HepG2 (cell line): ENCODE data around the gene NSMCE1. TPM values are rescaled to one million over a fixed set of nuclear protein-coding genes. Genes with fewer than 3 reads are reported as not detected.

Source experiments
- ARID5B ChIP-seq: IDR thresholded peaks from 2 replicates; pipeline ENCODE4 v1.4.0; 2020; ENCODE audit warnings: mild to moderate bottlenecking, missing genetic modification reagents
- BCLAF1 ChIP-seq: fragments of 450-650 bp; IDR thresholded peaks from 2 replicates; pipeline ENCODE4 v1.6.1; 2017; ENCODE audit warnings: mild to moderate bottlenecking
- CENPT ChIP-seq: sonication (generic); formaldehyde crosslinking; IDR thresholded peaks from 2 replicates; pipeline ENCODE4 v1.8.0; 2022; ENCODE audit warnings: low read depth, mild to moderate bottlenecking, moderate library complexity, missing genetic modification reagents
- DZIP1 ChIP-seq: sonication (generic); formaldehyde crosslinking; IDR thresholded peaks from 2 replicates; pipeline ENCODE4 v1.5.0; 2020; ENCODE audit warnings: mild to moderate bottlenecking, missing genetic modification reagents
- FOXK1 ChIP-seq: sonication (generic); formaldehyde crosslinking; IDR thresholded peaks from 2 replicates; pipeline ENCODE4 v1.4.0; 2020; ENCODE audit warnings: low read depth, missing genetic modification reagents, borderline replicate concordance
- FOXO1 ChIP-seq: sonication (generic); formaldehyde crosslinking; IDR thresholded peaks from 2 replicates; pipeline ENCODE4 v1.4.0; 2020; ENCODE audit warnings: missing genetic modification reagents
- FOXP1 ChIP-seq, 2 experiments: fragments of 450-650 bp in 1 of 2; IDR thresholded peaks; 2 replicates each; pipeline ENCODE4 v1.6.1; 2017 to 2018; ENCODE audit warnings: antibody characterized with exemption in 1 of 2
- THAP11 ChIP-seq: IDR thresholded peaks from 2 replicates; pipeline ENCODE4 v1.6.1; 2016; ENCODE audit warnings: missing biosample characterization, missing genetic modification reagents
- WIZ ChIP-seq: sonication (generic); formaldehyde crosslinking; IDR thresholded peaks from 2 replicates; pipeline ENCODE4 v1.5.1; 2020; ENCODE audit warnings: mild to moderate bottlenecking, missing genetic modification reagents
- ZC3H4 ChIP-seq: sonication (generic); formaldehyde crosslinking; IDR thresholded peaks from 2 replicates; pipeline ENCODE4 v1.4.0; 2020; ENCODE audit warnings: missing genetic modification reagents, borderline replicate concordance
- ZNF781 ChIP-seq: sonication (generic); formaldehyde crosslinking; IDR thresholded peaks from 2 replicates; pipeline ENCODE4 v1.5.1; 2020; ENCODE audit warnings: borderline replicate concordance, mild to moderate bottlenecking, missing genetic modification reagents; ENCODE audit errors: not compliant biosample characterization
- ZNF784 ChIP-seq: sonication (generic); formaldehyde crosslinking; IDR thresholded peaks from 2 replicates; pipeline ENCODE4 v1.5.1; 2020; ENCODE audit warnings: missing genetic modification reagents, mild to moderate bottlenecking, borderline replicate concordance
- polyA plus RNA-seq, 8 experiments: library from polyadenylated mRNA; depleted of rRNA in 3 of 8; stranded (reverse) in 7 of 8; unstranded in 1 of 8; fragments of >200 nt; fragmentation: Illumina TruSeq in 4 of 8; extraction: Trizol in 4 of 8; gene quantifications; 2 replicates each; pipeline versions ENCODE4 v1.2.1 to v1.2.3, GENCODE V29; 2011 to 2016; ENCODE audit warnings: low read depth in 4 of 8, missing spikeins in 1 of 8, mixed read lengths in 1 of 8; ENCODE audit not compliant: insufficient read depth in 1 of 8
- total RNA-seq, 5 experiments: library from RNA; depleted of rRNA; stranded (reverse); fragments of >200 nt; fragmentation: Illumina TruSeq; extraction: Trizol; gene quantifications; 2 replicates each; pipeline ENCODE4 v1.2.3, GENCODE V29; 2016; ENCODE audit warnings: low read depth in 1 of 5

NSMCE1 gene
- total and polyA plus RNA-seq, 2 of the 13 experiments (the other 11 are each of a cell fraction or from before 2014, with no cell fraction given) = 42.7 to 52.9 TPM

GRCh38 chr16:27269300-27270150 lies 953 bp upstream of the NSMCE1 start (continued):
- TF ChIP-seq FOXO1 (peak; percentile 93), CENPT (no peak), BCLAF1 (no peak), FOXP1 (IDR thresholded peaks at IDR 0.05) (no peak), FOXP1 (CRISPR knock-in tag; IDR thresholded peaks at IDR 0.05) (peak; percentile 77), FOXK1 (CRISPR knock-in tag) (peak; percentile 97), ZC3H4 (CRISPR knock-in tag) (no peak), THAP11 (CRISPR knock-in tag) (peak; percentile 60), DZIP1 (CRISPR knock-in tag) (no peak), ZNF784 (CRISPR knock-in tag) (no peak), WIZ (no peak; the same call in 1 of the 2 replicates), ARID5B (CRISPR knock-in tag) (peak; percentile 80), ZNF781 (CRISPR knock-in tag) (no peak)
